ENCODE measurements around the gene GRID1.
A peak's percentile ranks its signal among the peaks of the same experiment; 100 is the strongest.

The GRID1 gene

DNA sequence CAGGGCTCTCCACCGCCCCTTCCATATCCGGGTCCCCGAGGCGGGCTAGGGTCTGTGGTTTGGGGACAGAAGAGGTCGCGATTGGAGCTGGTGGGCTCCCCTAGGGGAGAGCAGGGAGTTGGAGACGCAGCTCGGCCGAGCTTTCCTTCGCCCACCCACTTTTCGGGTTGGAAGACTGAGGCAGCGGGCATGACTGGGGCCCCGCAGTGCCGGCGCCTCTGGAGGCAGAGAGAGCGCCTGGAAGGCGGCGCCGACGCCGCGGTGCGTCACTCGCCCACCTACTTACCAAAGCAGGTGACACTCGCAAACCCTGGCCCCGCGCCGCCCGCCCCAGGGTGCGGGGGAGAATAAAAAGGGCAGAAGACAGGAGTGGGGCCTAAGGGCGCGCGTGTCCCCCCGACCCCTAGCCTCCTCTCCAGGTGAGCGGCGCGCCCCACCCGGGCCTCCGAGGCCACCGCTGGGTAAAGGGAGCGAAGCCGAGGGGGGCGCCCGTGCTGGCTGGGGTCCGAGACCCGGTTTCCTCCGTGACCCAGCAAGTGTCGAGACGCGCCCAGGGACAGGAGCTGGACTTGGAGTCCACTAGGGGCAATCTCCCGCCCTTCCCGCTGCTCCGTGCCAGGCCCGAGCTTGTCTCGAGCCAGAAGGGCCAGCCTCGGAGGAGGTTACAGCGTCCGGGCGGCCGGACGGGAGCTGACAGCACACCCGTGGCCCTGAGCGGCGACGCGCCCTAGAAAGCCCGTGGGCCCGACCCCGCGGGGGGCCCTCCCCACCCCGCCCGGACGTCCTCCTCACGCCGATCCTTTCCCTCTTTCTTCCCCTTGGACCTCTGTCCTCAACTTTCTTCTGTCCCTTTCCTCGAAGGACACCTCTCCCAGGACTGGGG lies 34.4 kb upstream of the GRID1 start:
- DNase-seq (ENCODE audit: low read depth): no peak
- TF ChIP-seq CTCF (conservative IDR thresholded peaks at IDR 0.05; ENCODE audit: control insufficient read depth, insufficient read depth, low read depth, low read length): no peak
- peak overlapping the region; percentile 57 for H3K4me3 ChIP-seq (ENCODE audit: control insufficient read depth, low read depth, low read length)

DNA sequence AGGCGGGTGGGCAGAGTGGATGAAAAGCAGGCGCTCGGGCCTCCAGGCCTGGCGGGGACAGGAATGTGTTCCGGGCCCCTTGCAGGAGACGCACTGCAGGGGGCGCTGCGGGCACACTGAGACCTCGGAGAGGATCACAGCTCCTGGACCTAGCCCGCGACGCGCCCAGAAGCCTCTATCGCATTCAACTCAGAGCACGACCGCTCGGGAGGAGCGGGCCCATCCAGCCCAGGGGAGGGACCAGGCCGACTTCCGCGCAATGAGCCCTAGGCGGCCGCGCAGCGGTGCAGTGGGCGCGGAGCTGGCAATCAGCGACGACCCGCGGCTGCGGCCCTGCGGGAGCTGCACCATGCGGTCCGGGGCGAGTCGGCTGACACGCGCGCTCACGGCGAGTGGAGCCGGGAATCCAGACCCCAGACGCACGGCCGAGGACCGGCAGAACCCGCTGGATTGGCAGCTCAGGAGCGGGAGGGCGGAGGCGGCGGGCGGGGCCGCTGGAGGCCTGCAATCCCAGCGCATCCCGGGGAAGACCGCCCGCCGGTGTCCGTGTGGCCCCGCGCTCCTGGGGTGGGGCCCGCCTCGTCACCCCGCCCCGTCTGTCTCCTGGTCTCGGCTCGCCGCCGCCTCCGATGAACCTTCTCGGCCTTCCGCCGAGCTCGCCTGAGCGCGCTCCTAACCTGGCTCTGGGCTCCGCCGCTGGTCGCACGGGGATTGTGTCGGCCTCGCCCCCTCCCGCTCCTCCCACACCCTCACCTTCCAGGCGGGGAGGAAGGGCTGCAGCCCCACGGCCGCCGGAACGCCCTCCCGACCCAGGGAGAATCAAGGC lies 33.5 kb upstream of the GRID1 start:
- DNase-seq (ENCODE audit: low read depth): peak; percentile 92
- TF ChIP-seq CTCF (conservative IDR thresholded peaks at IDR 0.05; ENCODE audit: control insufficient read depth, insufficient read depth, low read depth, low read length): peak; percentile 71
- H3K4me3 ChIP-seq (ENCODE audit: control insufficient read depth, low read depth, low read length): peak overlapping the region; percentile 57

DNA sequence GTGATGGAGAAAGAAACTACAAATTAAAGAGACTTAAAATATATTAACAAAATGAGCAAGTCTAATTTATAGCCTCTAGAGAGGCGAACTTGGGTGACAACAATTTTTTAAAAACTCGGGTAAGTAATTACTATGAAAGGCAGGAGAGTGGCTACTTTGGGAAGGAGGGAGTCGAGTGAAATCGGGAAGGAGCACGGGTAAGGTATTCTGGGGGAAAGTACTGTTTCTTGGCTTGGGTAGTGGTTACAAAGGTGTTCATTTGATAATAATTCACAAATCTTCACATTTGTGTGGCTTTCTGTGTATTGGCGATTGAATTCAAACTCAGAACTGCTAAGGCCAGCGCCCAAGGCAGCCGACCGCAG lies 32.9 kb upstream of the GRID1 start:
- no peak overlapping the region for H3K4me3 ChIP-seq (ENCODE audit: control insufficient read depth, low read depth, low read length)
- no peak for DNase-seq (ENCODE audit: low read depth)
- no peak for TF ChIP-seq CTCF (conservative IDR thresholded peaks at IDR 0.05; ENCODE audit: control insufficient read depth, insufficient read depth, low read depth, low read length)

DNA sequence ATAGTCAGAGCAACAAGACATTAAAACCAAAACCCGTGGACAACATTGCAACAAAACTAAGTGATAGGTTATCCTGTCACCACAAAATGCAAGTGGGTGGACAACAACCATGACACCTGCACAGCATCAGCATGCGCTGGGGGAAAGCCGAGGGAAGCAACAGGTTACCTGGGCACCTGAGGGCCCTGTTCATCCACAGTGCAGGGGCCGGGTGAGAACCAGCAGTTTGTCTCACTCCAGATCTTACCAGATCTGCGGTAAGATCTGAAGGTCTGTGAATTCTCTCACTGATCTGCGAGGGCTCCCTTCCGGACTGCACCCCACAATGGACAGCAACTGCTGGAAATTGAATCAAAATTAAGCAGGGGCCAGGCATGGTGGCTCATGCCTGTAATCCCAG lies 30.5 kb upstream of the GRID1 start:
- no peak overlapping the region for H3K4me3 ChIP-seq (ENCODE audit: control insufficient read depth, low read depth, low read length)
- TF ChIP-seq CTCF (conservative IDR thresholded peaks at IDR 0.05; ENCODE audit: control insufficient read depth, insufficient read depth, low read depth, low read length): no peak
- no peak for DNase-seq (ENCODE audit: low read depth)

GRCh38 chr10:86393862-86394455 lies 27.4 kb upstream of the GRID1 start:
- TF ChIP-seq CTCF (conservative IDR thresholded peaks at IDR 0.05; ENCODE audit: control insufficient read depth, insufficient read depth, low read depth, low read length): no peak
- no peak overlapping the region for H3K4me3 ChIP-seq (ENCODE audit: control insufficient read depth, low read depth, low read length)
- DNase-seq (ENCODE audit: low read depth): no peak

- no peak overlapping the region for H3K4me3 ChIP-seq (ENCODE audit: control insufficient read depth, low read depth, low read length)
- TF ChIP-seq CTCF (conservative IDR thresholded peaks at IDR 0.05; ENCODE audit: control insufficient read depth, insufficient read depth, low read depth, low read length): no peak
- DNase-seq (ENCODE audit: low read depth): no peak
Measured at GRCh38 chr10:86393362-86393761, 26.8 kb upstream of the GRID1 start.

Measured in fibroblast of mammary gland (primary cell).